ENCODE data around the gene KLHL41.
"Not testable (repeated sequence)": the region's sequence is repeated elsewhere in the genome, so short reads cannot be mapped to it uniquely, and the experiment has no call there.

The KLHL41 gene

GRCh38 chr2:169510496-169510895 lies 994 bp downstream of the KLHL41 start:
- DNase-seq (ENCODE audit: low spot score): no peak

GRCh38 chr2:169511818-169512217 lies 2.3 kb downstream of the KLHL41 start:
- no peak for DNase-seq (ENCODE audit: low spot score)

GRCh38 chr2:169512525-169512924 lies 3.0 kb downstream of the KLHL41 start:
- DNase-seq (ENCODE audit: low spot score): no peak

- no peak for DNase-seq (ENCODE audit: low spot score)
These were observed 3.6 kb downstream of the KLHL41 start for GRCh38 chr2:169513094-169513493.

- DNase-seq (ENCODE audit: low spot score): no peak
These were observed 4.4 kb downstream of the KLHL41 start for GRCh38 chr2:169513926-169514325.

- not testable (repeated sequence) for DNase-seq (ENCODE audit: low spot score)
These were observed 5.3 kb downstream of the KLHL41 start for GRCh38 chr2:169514758-169515157.

GRCh38 chr2:169516488-169516995 lies 7.0 kb downstream of the KLHL41 start:
- DNase-seq (ENCODE audit: low spot score): not testable (repeated sequence)

GRCh38 chr2:169520896-169521295 lies 11.4 kb downstream of the KLHL41 start:
- no peak for DNase-seq (ENCODE audit: low spot score)

- DNase-seq (ENCODE audit: low spot score): no peak
These were observed 14.2 kb downstream of the KLHL41 start for GRCh38 chr2:169523681-169524080.

- DNase-seq (ENCODE audit: low spot score): no peak
These were observed 15.9 kb downstream of the KLHL41 start for GRCh38 chr2:169525434-169525833.

GRCh38 chr2:169526451-169526850 lies 16.9 kb downstream of the KLHL41 start:
- no peak for DNase-seq (ENCODE audit: low spot score)

GRCh38 chr2:169528271-169528701 lies 18.8 kb downstream of the KLHL41 start:
- peak; percentile 34 for DNase-seq (ENCODE audit: low spot score)

GRCh38 chr2:169539460-169539859 lies 30.0 kb downstream of the KLHL41 start:
- DNase-seq (ENCODE audit: low spot score): not testable (repeated sequence)

GRCh38 chr2:169540146-169540545 lies 30.6 kb downstream of the KLHL41 start:
- DNase-seq (ENCODE audit: low spot score): no peak

GRCh38 chr2:169542433-169542832 lies 32.9 kb downstream of the KLHL41 start:
- no peak for DNase-seq (ENCODE audit: low spot score)

- DNase-seq (ENCODE audit: low spot score): no peak
These were observed 37.3 kb downstream of the KLHL41 start for GRCh38 chr2:169546756-169547155.

- no peak for DNase-seq (ENCODE audit: low spot score)
These were observed 51.9 kb downstream of the KLHL41 start for GRCh38 chr2:169561364-169561763.

- DNase-seq (ENCODE audit: low spot score): not testable (repeated sequence)
These were observed 52.6 kb downstream of the KLHL41 start for GRCh38 chr2:169562084-169562483.

- no peak for DNase-seq (ENCODE audit: low spot score)
These were observed 53.0 kb downstream of the KLHL41 start for GRCh38 chr2:169562519-169562918.

GRCh38 chr2:169565686-169566085 lies 56.2 kb downstream of the KLHL41 start:
- DNase-seq (ENCODE audit: low spot score): no peak

- no peak for DNase-seq (ENCODE audit: low spot score)
These were observed 60.4 kb downstream of the KLHL41 start for GRCh38 chr2:169569948-169570347.

GRCh38 chr2:169570752-169571151 lies 61.2 kb downstream of the KLHL41 start:
- not testable (repeated sequence) for DNase-seq (ENCODE audit: low spot score)

GRCh38 chr2:169571571-169571970 lies 62.1 kb downstream of the KLHL41 start:
- no peak for DNase-seq (ENCODE audit: low spot score)

- no peak for DNase-seq (ENCODE audit: low spot score)
These were observed 62.7 kb downstream of the KLHL41 start for GRCh38 chr2:169572189-169572588.

- no peak for DNase-seq (ENCODE audit: low spot score)
These were observed 63.3 kb downstream of the KLHL41 start for GRCh38 chr2:169572821-169573159.

All from globus pallidus (tissue), 1 donor.